Trophoblast cell (in vitro differentiated cells and primary cell): Measurements from ENCODE around the gene INHBB.

Experiments
- DNase-seq, 2 donors: peaks; one replicate each; pipeline ENCODE4 v3.0.0-alpha.2; 2016
- H2AFZ ChIP-seq: 2 replicates; pipeline ENCODE4 v1.6.1; 2013; ENCODE audit warnings: low read length, moderate library complexity, mild to moderate bottlenecking; ENCODE audit not compliant: insufficient read depth, poor library complexity
- H2AK5ac ChIP-seq: 2 replicates; pipeline ENCODE4 v1.6.1; 2013; ENCODE audit warnings: mild to moderate bottlenecking, low read length
- H2BK120ac ChIP-seq: 2 replicates; pipeline ENCODE4 v1.6.1; 2013; ENCODE audit warnings: low read length, mild to moderate bottlenecking, moderate library complexity; ENCODE audit not compliant: insufficient read depth, poor library complexity
- H2BK12ac ChIP-seq: 2 replicates; pipeline ENCODE4 v1.6.1; 2013; ENCODE audit warnings: mild to moderate bottlenecking, low read length, moderate library complexity
- H2BK5ac ChIP-seq: 2 replicates; pipeline ENCODE4 v1.6.1; 2013; ENCODE audit warnings: low read length, low read depth, moderate library complexity, mild to moderate bottlenecking; ENCODE audit not compliant: poor library complexity
- H3K14ac ChIP-seq: 2 replicates; pipeline ENCODE4 v1.6.1; 2013; ENCODE audit warnings: mild to moderate bottlenecking, low read length
- H3K18ac ChIP-seq: 2 replicates; pipeline ENCODE4 v1.6.1; 2013; ENCODE audit warnings: mild to moderate bottlenecking, low read length
- H3K23ac ChIP-seq: 2 replicates; pipeline ENCODE4 v1.6.1; 2013; ENCODE audit warnings: low read length
- H3K27ac ChIP-seq: 2 replicates; pipeline ENCODE4 v1.5.1; 2013; ENCODE audit warnings: low read depth, mild to moderate bottlenecking, inconsistent platforms, low read length, moderate library complexity
- H3K27me3 ChIP-seq: 2 replicates; pipeline ENCODE4 v1.6.1; 2013; ENCODE audit warnings: inconsistent platforms, mild to moderate bottlenecking, low read length, moderate library complexity; ENCODE audit not compliant: insufficient read depth
- H3K36me3 ChIP-seq, 2 experiments: 1 replicate in 1 of 2; 2 replicates in 1 of 2; pipeline ENCODE4 v1.6.1; 2013; ENCODE audit warnings: low read length in 2 of 2, mild to moderate bottlenecking in 2 of 2, moderate library complexity in 1 of 2; ENCODE audit not compliant: insufficient read depth in 2 of 2, control insufficient read depth in 1 of 2
- H3K4ac ChIP-seq: 2 replicates; pipeline ENCODE4 v1.6.1; 2013; ENCODE audit warnings: low read depth, mild to moderate bottlenecking, low read length, moderate library complexity
- H3K4me1 ChIP-seq, 2 experiments: 1 replicate in 1 of 2; 2 replicates in 1 of 2; pipeline ENCODE4 v1.6.1; 2013; ENCODE audit warnings: low read length in 2 of 2, mild to moderate bottlenecking in 2 of 2, moderate library complexity in 1 of 2; ENCODE audit not compliant: insufficient read depth in 2 of 2, control insufficient read depth in 1 of 2
- H3K4me2 ChIP-seq: 2 replicates; pipeline ENCODE4 v1.6.1; 2013; ENCODE audit warnings: inconsistent platforms, mild to moderate bottlenecking, low read length, moderate library complexity
- H3K4me3 ChIP-seq: 2 replicates; pipeline ENCODE4 v1.5.1; 2013; ENCODE audit warnings: mild to moderate bottlenecking, low read depth, low read length, inconsistent platforms
- H3K79me1 ChIP-seq: one replicate; pipeline ENCODE4 v1.6.1; 2013; ENCODE audit warnings: low read length
- H3K79me2 ChIP-seq: 2 replicates; pipeline ENCODE4 v1.6.1; 2013; ENCODE audit warnings: low read length, mild to moderate bottlenecking; ENCODE audit not compliant: control insufficient read depth, insufficient read depth, poor library complexity
- H3K9ac ChIP-seq: 2 replicates; pipeline ENCODE4 v1.6.1; 2013; ENCODE audit warnings: mild to moderate bottlenecking, low read length
- H3K9me3 ChIP-seq: 2 replicates; pipeline ENCODE4 v1.6.1; 2013; ENCODE audit warnings: low read depth, mild to moderate bottlenecking, control low read depth, inconsistent platforms, low read length; ENCODE audit not compliant: insufficient read depth
- H4K12ac ChIP-seq: 2 replicates; pipeline ENCODE4 v1.6.1; 2013; ENCODE audit warnings: low read depth, mild to moderate bottlenecking, low read length, moderate library complexity
- H4K8ac ChIP-seq: 2 replicates; pipeline ENCODE4 v1.6.1; 2013; ENCODE audit warnings: low read depth, mild to moderate bottlenecking, low read length, moderate library complexity
- H4K91ac ChIP-seq: one replicate; pipeline ENCODE4 v1.6.1; 2013; ENCODE audit warnings: low read depth, mild to moderate bottlenecking, low read length, moderate library complexity
- WGBS: extraction: QIAGEN DNeasy Blood & Tissue Kit; methylation state at CpG from one replicate; pipeline ENCODE4 v1.1.7; 2013; ENCODE audit warnings: missing lambda C conversion rate; ENCODE audit not compliant: insufficient read length, insufficient coverage; ENCODE audit errors: extremely low coverage; 5-methylcytosine and 5-hydroxymethylcytosine counted together

Gene INHBB

GRCh38 chr2:120368086-120368485 is 22.1 kb downstream of the INHBB start:
- H2AFZ ChIP-seq = no peak overlapping the region
- no peak overlapping the region for H2AK5ac ChIP-seq
- H3K27ac ChIP-seq = no peak overlapping the region
- no peak overlapping the region for H2BK120ac ChIP-seq
- H3K9ac ChIP-seq = no peak overlapping the region
- H3K4ac ChIP-seq = no peak overlapping the region
- no peak overlapping the region for H4K91ac ChIP-seq
- H2BK12ac ChIP-seq = no peak overlapping the region
- no peaks in the 10 kb centered on the region for H3K27me3 ChIP-seq
- H4K8ac ChIP-seq = no peak overlapping the region
- no peak overlapping the region for H2BK5ac ChIP-seq
- no peaks in the 10 kb centered on the region for H3K36me3 ChIP-seq
- H3K79me2 ChIP-seq = no peaks in the 10 kb centered on the region
- no peak overlapping the region for H3K23ac ChIP-seq
- peak overlapping the region; percentile 25 for H3K4me3 ChIP-seq
- WGBS = no CpG with 5 or more reads among the region's 3 CpGs
- no peaks in the 10 kb centered on the region for H3K79me1 ChIP-seq
- DNase-seq = no peak
- H3K18ac ChIP-seq = no peak overlapping the region
- H4K12ac ChIP-seq = no peak overlapping the region
- peaks cover 3% of the 10 kb centered on the region for H3K9me3 ChIP-seq
- H3K14ac ChIP-seq = no peak overlapping the region
- H3K4me1 ChIP-seq = no peaks in the 10 kb centered on the region
- H3K4me2 ChIP-seq = no peak overlapping the region

GRCh38 chr2:120369250-120369649 is 23.3 kb downstream of the INHBB start:
- H3K4me1 ChIP-seq = no peaks in the 10 kb centered on the region
- WGBS = no CpG with 5 or more reads among the region's 4 CpGs
- no peak overlapping the region for H2AK5ac ChIP-seq
- no peak overlapping the region for H2BK120ac ChIP-seq
- no peaks in the 10 kb centered on the region for H3K79me1 ChIP-seq
- H3K9me3 ChIP-seq = peaks cover 3% of the 10 kb centered on the region
- H3K4me3 ChIP-seq = no peak overlapping the region
- H3K27me3 ChIP-seq = no peaks in the 10 kb centered on the region
- no peak overlapping the region for H2BK12ac ChIP-seq
- no peak overlapping the region for H2BK5ac ChIP-seq
- no peak for DNase-seq
- H3K23ac ChIP-seq = no peak overlapping the region
- no peak overlapping the region for H3K9ac ChIP-seq
- no peak overlapping the region for H3K4ac ChIP-seq
- no peak overlapping the region for H3K27ac ChIP-seq
- no peak overlapping the region for H2AFZ ChIP-seq
- no peak overlapping the region for H3K18ac ChIP-seq
- H4K8ac ChIP-seq = no peak overlapping the region
- H3K79me2 ChIP-seq = no peaks in the 10 kb centered on the region
- no peak overlapping the region for H3K14ac ChIP-seq
- no peak overlapping the region for H4K91ac ChIP-seq
- H3K36me3 ChIP-seq = no peaks in the 10 kb centered on the region
- H3K4me2 ChIP-seq = no peak overlapping the region
- H4K12ac ChIP-seq = no peak overlapping the region

GRCh38 chr2:120371969-120372625 is 26.2 kb downstream of the INHBB start:
- Histone ChIP-seq H3K23ac (no peak overlapping the region), H3K79me2 (no peaks in the 10 kb centered on the region), H2AK5ac (no peak overlapping the region), H2AFZ (no peak overlapping the region), H3K36me3 (no peaks in the 10 kb centered on the region), H4K12ac (no peak overlapping the region), H2BK120ac (no peak overlapping the region), H3K4me3 (no peak overlapping the region), H3K9ac (no peak overlapping the region), H3K9me3 (peaks cover 3% of the 10 kb centered on the region), H3K4me1 (no peaks in the 10 kb centered on the region), H2BK5ac (no peak overlapping the region), H3K14ac (no peak overlapping the region), H4K8ac (no peak overlapping the region), H3K79me1 (no peaks in the 10 kb centered on the region), H3K18ac (no peak overlapping the region), H3K27me3 (no peaks in the 10 kb centered on the region), H4K91ac (no peak overlapping the region), H2BK12ac (no peak overlapping the region), H3K4me2 (no peak overlapping the region), H3K4ac (no peak overlapping the region), H3K27ac (no peak overlapping the region)
- DNase-seq = no peak
- WGBS = no CpG with 5 or more reads among the region's 16 CpGs

- Histone ChIP-seq H3K27ac (no peak overlapping the region), H2BK12ac (no peak overlapping the region), H3K4me2 (no peak overlapping the region), H3K27me3 (no peaks in the 10 kb centered on the region), H2BK120ac (no peak overlapping the region), H3K79me2 (no peaks in the 10 kb centered on the region), H3K23ac (peak overlapping the region; percentile 55), H2AK5ac (no peak overlapping the region), H2BK5ac (no peak overlapping the region), H3K4me3 (no peak overlapping the region), H3K79me1 (no peaks in the 10 kb centered on the region), H4K12ac (no peak overlapping the region), H3K14ac (no peak overlapping the region), H4K8ac (no peak overlapping the region), H3K9ac (no peak overlapping the region), H3K4me1 (no peaks in the 10 kb centered on the region), H4K91ac (no peak overlapping the region), H3K36me3 (no peaks in the 10 kb centered on the region), H2AFZ (no peak overlapping the region), H3K18ac (no peak overlapping the region), H3K9me3 (peaks cover 3% of the 10 kb centered on the region), H3K4ac (no peak overlapping the region)
- no peak for DNase-seq
- no CpG with 5 or more reads among the region's 4 CpGs for WGBS
Measured at GRCh38 chr2:120372816-120373215, 26.9 kb downstream of the INHBB start.
